GM19023 (cell line): ENCODE measurements around the gene BAHCC1.

Experiments
- ATAC-seq: cut with Tn5 transposase; IDR thresholded peaks from one replicate; pipeline ENCODE4 v1.9.1; 2021; ENCODE audit warnings: mild to moderate bottlenecking, moderate library complexity; ENCODE audit not compliant: unreplicated experiment

The BAHCC1 gene

DNA sequence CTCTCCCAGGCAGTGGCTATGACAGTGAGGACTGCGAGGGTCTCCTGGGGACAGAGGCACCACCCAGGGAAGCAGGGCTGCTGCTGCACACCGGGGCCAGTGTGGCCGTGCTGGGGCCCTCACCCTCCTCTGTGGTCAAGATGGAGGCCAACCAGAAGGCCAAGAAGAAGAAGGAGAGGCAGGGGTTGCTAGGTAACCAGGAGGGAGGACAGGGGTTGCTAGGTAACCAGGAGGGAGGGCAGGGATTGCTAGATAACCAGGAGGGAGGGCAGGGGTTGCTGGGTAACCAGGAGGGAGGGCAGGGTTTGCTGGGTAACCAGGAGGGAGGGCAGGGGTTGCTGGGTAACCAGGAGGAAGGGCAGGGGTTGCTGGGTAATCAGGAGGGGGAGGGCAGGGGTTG, 62.1 kb downstream of the BAHCC1 start:
- no peak for ATAC-seq

DNA sequence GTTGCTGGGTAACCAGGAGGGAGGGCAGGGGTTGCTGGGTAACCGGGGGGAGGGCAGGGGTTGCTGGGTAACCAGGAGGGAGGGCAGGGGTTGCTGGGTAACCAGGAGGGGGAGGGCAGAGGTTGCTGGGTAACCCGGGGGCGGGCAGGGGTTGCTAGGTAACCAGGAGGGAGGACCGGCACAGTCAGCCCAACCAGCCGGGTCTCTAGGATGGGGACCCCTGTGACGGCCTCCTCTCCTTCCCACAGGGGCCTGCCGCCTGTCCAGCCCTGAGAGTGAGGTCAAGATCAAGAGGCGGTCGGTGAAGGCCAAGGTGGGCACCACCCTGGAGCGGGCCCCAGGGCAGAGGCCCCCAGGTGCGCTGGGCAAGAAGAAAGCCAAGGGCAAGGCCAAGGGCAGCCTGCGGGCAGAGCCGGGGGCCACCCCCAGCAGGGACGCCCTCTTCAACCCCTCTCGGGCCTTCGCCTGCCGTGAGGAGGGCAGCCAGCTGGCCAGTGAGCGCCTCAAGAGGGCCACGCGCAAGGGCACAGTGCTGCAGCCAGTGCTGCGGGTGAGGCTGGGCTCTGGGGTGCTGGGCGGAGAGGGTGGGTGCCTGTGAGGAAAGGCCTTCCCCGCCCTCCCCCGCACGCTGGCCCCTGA, 62.8 kb downstream of the BAHCC1 start:
- ATAC-seq = no peak

GRCh38 chr17:81458628-81459027, 63.4 kb downstream of the BAHCC1 start:
- ATAC-seq = no peak

GRCh38 chr17:81459224-81459623, 64.0 kb downstream of the BAHCC1 start:
- ATAC-seq = no peak

GRCh38 chr17:81459864-81460263, 64.6 kb downstream of the BAHCC1 start:
- ATAC-seq = no peak

DNA sequence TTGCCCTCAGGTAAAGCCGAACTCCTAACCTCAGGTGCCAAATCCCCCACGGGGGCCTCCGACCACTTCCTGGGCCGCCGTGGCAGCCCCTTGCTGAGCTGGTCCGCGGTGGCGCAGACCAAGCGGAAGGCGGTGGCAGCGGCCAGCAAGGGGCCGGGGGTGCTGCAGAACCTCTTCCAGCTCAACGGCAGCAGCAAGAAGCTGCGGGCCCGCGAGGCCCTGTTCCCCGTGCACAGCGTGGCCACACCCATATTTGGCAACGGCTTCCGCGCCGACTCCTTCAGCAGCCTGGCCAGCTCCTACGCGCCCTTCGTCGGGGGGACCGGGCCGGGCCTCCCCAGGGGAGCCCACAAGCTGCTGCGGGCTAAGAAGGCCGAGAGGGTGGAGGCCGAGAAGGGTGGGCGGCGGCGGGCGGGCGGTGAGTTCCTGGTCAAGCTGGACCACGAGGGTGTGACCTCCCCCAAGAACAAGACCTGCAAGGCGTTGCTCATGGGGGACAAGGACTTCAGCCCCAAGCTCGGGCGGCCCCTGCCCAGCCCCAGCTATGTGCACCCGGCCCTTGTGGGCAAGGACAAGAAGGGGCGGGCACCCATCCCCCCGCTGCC, 65.7 kb downstream of the BAHCC1 start:
- no peak for ATAC-seq

DNA sequence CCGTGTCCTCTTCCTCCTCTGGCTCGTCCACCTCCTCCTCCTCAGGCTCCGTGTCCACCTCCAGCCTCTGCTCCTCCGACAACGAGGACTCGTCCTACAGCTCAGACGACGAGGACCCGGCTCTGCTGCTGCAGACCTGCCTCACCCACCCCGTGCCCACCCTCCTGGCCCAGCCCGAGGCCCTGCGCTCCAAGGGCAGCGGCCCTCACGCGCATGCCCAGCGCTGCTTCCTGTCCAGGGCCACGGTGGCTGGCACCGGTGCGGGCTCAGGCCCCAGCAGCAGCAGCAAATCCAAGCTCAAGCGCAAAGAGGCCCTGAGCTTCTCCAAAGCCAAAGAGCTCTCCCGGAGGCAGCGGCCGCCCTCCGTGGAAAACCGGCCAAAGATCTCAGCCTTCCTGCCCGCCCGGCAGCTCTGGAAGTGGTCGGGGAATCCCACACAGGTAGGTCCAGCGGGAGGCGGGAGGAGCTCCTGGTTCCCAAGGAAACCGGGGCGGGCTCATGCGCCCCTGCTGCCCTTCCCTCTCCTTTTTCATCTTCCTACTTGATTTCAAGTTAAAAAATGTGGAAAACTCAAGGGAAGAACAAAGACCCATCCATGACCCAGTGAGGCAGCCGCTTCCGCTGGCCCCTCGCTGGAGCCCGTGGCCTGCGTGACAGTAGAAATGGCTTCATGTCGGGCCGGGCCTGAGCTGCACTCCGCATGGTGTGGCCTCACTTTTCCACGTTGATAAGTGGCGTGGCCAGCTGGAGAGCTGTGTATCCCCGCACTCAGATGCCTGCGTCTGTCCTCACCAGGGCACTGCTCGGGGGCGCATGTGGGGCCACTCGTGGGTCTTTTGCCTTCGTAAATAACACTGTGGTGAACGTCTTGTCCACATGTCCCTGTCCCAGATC, 66.6 kb downstream of the BAHCC1 start:
- ATAC-seq = no peak

GRCh38 chr17:81462506-81463125, 67.4 kb downstream of the BAHCC1 start:
- no peak for ATAC-seq

DNA sequence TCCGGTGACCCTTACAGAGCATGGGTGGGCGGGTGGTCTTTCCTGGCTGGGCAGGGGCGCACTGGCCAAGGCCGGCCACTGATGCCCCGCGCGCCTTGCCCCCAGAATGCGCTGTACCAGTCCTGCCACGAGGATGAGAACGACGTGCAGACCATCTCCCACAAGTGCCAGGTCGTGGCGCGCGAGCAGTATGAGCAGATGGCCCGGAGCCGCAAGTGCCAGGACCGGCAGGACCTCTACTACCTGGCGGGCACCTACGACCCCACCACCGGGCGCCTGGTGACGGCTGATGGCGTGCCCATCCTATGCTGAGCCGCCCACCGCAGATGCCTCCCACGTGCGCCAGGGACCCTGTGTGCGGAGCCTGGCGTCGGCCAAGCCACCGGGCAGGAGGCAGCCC, 68.2 kb downstream of the BAHCC1 start:
- ATAC-seq = no peak

DNA sequence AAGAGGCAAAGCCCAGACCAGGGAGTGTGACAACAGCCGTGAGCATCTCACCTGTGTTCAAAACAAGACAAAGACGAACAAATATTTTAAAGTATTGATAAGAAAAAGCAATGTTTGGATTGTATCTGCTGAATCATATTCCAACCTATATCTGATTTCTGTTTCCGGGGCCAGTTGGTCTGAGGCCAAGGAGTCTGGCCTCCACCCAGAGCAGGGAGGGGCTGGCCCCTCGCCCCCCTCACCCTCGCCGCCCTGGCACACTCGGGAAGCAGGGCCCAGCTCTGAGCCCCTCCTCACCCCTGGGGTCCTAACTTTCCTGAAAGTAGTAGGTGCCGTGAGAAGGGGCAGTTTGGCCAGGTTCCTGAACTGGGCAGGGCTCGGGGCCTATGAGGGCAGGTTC, 69.3 kb downstream of the BAHCC1 start:
- no peak for ATAC-seq

DNA sequence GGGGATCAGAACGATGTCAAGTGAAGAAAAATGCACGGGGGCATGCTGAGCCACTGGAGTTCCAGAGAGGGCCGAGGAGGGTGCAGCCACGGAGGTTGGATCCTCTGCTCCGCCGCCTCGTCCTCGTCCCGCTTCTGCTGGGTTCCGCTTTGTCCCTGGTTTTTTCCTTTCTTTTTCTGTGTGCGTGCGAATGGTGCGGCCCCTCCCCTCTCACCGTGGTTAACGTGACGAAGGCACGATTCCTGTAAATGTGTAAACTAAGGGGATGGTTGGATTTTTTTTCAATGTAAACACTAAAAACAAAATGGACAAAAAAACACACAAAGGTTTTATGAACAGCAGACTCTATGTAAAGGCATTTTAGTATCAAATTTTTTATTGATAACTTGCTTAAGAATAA, 70.7 kb downstream of the BAHCC1 start:
- no peak for ATAC-seq

GRCh38 chr17:81466564-81467472, 71.6 kb downstream of the BAHCC1 start:
- no peak for ATAC-seq

GRCh38 chr17:81468111-81468769, 73.0 kb downstream of the BAHCC1 start:
- no peak for ATAC-seq

DNA sequence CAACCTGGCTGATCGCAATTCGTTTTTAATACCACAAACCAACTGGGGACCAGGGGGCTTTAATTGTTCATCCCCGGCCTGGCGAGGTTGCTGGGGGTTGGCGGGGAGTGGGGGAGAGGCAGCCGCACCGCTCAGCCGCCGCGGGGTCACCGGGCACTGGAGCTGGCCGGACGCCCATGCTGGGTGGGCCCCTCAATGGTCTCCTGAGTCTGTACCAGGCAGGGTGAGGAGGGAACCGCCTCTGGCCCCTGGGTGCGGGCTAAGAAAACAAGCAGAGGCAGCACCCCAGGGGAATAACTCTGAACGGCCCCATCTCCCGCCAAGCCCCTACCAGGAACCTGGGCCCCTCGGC, 73.5 kb downstream of the BAHCC1 start:
- ATAC-seq = no peak

GRCh38 chr17:81469266-81469665, 74.0 kb downstream of the BAHCC1 start:
- no peak for ATAC-seq

DNA sequence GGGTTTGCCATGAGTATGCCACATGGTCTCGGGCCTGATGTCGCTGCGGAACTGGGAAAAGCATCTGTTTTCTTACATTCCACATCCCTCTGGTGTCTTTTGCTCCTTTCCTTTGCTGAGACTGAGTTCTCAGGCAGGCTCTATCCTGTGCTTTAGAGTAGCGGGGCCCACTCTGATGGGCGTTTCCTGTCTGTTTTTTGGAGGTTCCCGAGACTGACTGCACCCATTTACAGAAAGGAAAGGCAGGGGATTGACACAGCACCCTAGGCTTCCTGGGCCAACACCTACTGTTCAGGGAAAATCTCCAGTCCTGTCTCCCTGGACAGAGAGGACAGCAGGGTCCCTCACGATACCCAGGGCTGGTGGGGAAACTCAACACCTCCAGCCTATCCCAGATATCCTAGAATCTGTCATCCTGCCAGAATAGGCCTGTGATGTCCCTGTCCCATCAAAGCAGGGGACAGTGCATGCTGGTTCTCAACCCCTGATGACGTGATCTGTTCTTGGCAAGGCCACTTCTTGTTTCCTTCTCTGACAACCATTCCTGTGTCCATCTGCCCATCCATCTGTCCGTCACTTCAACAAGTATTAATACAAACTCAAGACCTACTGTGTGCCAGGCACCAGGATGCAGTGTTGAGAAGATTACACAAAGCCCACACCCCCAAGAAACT, 75.2 kb downstream of the BAHCC1 start:
- no peak for ATAC-seq

DNA sequence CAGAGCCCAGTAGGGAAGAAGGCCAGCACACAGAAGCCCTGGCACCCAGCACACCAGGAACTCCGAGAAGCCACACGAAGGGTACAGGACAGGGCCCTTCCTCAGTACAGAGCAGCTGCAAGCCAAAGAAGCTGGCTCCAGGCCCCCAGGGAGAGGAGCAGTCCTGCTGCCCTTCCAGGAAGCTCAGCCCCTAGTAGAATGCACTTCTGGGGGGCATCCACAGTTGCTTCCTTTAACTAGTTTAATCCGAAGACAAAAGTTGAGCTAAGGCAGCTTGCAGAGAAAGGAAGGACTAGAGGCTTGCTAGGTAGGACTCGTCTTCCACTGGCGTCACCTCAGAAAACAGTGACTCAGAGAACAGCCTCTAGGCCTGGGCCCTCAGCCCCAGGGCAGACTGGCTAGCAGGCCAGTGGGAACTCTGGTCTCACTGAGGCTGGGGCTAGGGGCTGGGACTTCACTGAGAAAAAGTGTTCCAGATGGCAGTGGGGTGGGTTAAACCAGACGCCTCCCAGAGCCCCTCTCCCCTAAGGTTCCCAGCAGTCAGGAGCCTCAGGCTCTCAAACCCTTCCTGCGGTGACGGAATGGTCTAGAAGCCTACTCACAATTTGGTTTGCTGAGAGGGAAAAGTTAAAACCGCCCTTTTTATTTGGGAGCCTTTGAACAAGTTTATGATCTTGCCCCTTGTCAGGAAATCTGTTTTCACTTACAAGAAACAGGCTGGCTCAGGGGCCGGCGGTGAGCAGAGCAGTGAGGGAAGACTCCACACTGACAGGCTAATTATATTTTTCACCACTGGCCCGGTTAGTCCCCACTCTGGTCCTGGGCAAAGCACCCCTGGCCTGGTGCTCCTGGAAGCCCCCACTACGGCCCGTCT, 75.9 kb downstream of the BAHCC1 start:
- no peak for ATAC-seq

DNA sequence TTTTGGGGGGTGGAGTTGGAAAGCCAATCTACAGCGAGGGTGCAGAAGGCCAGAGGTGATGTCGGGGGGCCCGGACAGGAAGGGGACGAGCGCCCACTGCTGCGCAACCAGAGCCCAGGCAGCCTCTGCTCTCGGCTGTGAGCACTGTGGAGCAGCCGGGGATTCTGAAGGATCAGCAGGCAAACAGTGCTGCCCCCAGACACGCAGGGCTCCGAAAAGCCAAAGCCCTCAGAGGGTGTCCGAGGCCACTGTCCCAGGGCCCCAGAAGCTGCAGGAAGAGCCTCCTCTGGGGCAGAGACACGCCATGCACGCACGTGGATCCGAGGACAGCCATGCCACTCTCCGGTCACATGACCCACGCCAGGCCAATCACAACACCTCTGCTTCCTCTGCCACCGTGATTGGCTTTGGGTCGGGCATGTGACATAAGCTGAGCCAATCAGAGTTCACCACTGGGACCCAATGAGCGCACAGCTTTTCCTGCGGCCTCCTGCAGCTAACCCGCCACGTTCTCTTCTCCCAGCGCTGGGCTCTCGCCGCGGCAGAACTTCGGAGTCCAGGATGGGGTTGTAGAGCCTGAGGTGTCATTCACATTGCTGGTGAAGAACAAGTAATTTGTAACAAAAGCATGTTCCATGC, 76.7 kb downstream of the BAHCC1 start:
- ATAC-seq = no peak
